ENCODE measurements around the gene ISX.
A peak's percentile ranks its signal among the peaks of the same experiment; 100 is the strongest.

The ISX gene

GRCh38 chr22:35051791-35052190 lies 14.2 kb upstream of the ISX start:
- no peak for DNase-seq

GRCh38 chr22:35053060-35053835 lies 12.7 kb upstream of the ISX start:
- DNase-seq, result no peak

GRCh38 chr22:35054064-35054463 lies 11.9 kb upstream of the ISX start:
- no peak for DNase-seq

GRCh38 chr22:35056486-35056885 lies 9.5 kb upstream of the ISX start:
- DNase-seq, result no peak

- no peak for DNase-seq
Observed at GRCh38 chr22:35057155-35057554, 8.8 kb upstream of the ISX start.

GRCh38 chr22:35059632-35060031 lies 6.3 kb upstream of the ISX start:
- DNase-seq, result no peak

- no peak for DNase-seq
Observed at GRCh38 chr22:35064664-35065063, 1.3 kb upstream of the ISX start.

- DNase-seq, result no peak
Observed at GRCh38 chr22:35065183-35065582, 775 bp upstream of the ISX start.

DNA sequence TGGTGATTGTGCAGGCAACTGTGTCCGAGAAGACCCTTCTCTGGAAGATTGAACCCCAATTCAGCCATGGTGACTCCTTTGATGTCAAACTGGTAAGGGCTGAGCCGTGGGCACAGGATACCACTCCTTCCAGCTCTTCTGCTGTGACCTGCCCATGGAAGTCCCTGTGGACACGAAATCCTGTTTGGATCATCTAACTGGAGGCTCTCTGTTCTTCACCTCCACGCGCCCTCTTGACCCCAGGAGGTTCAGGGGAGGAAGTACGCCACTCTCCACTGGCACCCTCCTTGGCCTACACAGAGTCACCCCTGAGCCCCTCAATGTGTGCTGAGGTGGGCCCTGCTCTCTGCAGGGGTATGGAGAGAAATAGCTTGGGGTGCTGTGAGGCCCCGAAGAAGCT lies 810 bp downstream of the ISX start:
- DNase-seq, result no peak

- peak in 2 of 58 donors; percentile 6 to 8 for DNase-seq
Observed at GRCh38 chr22:35069541-35069940, 3.6 kb downstream of the ISX start.

DNA sequence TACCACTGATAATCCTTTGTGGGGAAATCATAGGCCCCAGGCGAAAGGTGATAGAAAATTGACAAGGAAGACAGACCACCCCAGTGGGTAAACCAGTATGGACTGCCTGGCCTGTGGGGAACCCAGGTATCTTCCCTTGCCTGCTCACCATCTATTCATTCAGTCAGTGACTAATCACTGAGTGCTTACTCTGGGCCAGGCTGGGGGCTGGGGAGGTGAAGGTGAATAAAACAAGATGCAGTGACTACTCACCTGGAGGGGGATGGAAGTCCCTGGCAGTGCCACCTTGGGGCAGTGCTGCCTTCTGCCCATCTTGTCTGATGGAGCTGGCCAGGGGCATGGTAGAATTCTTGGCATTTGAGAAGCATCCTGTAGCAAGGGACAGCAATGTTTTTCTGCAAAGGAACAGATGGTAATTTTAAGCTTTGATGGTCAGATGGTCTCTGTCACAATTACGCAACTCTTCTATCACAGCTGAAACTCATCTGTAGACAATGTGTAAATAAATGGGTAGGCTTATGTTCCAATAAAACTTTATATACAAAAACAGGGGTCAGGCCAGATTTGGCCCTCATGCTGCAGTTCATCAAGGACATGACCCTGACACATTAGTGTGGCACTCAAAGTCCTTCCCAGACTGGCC lies 4.6 kb downstream of the ISX start:
- peak in 1 of 58 donors; percentile 9 for DNase-seq

DNA sequence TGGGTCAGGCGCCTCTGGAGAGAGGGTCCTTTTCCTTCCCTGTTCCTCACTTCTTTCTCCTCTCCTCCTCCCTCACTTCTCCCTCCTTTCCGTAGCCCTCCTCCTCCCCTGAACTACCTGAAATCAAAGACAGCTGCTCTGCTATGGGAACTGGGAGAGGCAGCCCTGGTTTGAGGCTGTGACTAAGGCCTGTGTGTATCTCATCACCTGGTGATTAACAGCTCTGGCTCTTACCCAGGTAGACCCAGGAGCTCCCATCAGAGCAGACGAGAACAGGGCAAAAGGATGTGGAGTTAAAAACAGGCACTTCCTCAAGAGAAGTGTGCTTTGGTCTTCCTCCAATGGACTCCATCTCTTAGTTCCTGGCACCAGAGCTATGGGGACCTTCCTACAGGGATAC lies 5.8 kb downstream of the ISX start:
- DNase-seq, result no peak

DNA sequence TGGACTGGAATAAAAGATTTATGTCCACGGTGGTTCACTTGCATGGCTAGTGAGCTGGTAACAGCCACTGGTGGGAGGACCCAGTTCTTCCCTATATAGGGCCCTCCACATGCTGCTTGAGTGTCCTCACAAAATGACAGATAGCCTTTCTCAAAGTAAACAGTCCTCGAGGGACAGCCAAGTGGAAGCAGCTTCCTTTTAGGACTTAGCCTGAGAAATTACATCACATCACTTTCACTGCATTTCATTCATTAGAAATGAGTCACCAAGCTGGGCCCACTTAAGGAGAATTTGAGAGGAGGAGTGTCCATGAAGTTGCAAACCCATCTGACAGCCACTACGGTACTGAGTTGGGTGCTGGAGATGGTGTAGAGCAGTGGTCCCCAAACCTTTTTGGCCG lies 7.0 kb downstream of the ISX start:
- DNase-seq, result no peak

DNA sequence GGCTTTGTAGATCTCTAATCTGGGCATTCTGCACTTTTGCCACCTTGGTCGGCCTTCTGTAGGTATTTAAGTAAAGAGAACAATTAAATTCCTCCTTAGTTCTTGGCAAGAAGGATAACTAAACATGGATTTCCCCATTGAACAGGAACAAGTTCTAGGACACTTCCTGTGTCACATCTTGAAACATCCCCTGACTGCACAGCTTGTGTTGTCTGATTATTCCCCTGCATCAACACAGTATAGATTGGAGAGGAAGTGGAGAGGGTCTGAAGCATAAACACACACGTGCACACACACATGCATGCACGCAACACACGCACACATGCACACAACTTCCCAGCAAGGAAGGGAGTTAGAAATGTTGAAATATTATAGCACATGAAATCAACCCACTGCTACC lies 8.6 kb downstream of the ISX start:
- DNase-seq, result no peak

DNA sequence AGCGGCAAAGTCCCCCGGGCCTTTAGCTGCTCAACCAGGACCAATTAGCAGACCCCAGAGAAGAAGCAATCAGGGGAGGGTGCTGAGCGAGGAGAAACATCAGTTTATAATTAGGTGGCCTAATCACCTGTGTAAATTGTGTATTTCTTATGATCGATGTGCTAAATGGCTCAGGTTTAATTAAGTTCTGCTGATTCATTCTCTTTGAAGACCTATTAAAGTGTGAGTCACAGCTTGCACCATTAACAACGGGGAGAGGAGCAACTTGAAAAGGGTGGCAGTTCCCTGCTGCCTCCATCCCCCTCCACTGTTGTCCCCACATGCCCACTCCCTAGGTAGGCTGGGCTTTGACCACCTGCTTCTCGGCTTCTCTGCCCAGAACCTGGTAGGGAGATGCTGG lies 10.7 kb downstream of the ISX start:
- no peak for DNase-seq

DNA sequence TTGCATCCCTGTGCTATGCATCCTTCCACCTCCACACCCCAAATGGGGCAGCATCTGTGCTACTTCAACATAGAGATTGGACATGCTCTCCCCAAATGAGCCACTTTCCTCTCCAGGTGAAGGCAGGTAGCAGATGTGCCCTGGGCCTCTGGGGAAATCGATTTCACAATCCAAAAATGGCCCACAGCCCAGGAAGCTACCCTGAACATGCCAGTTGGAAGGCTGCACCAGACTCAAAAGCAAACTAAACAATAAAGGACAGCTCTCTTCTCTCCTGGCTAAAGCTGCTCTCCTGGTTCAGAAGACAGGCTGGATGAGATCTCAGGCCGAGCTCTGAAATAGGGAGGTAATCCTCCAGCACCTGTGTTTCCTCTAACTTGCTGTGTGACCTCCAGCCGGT lies 19.7 kb downstream of the ISX start:
- DNase-seq, result no peak

DNA sequence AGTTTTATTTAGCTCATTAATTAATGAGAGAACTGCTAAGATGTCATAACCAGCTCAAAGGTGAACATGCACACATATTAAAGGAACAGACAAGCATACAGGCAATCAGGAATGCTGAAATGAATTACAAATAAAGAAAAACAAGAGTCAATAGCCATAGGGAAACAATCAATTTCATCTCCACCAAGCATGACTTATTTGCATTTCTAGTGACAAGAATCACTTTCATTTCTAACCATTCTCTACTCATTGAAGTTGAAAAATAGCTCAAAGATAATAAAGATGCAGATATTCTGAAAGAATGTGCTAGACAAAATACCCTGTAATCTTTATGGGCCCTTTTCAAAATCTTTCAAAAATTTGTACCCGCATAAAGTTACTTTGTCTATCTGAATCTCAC lies 23.2 kb downstream of the ISX start:
- DNase-seq, result no peak

GRCh38 chr22:35092406-35092805 lies 26.4 kb downstream of the ISX start:
- no peak for DNase-seq

GRCh38 chr22:35098921-35099320 lies 33.0 kb downstream of the ISX start:
- no peak for DNase-seq

DNA sequence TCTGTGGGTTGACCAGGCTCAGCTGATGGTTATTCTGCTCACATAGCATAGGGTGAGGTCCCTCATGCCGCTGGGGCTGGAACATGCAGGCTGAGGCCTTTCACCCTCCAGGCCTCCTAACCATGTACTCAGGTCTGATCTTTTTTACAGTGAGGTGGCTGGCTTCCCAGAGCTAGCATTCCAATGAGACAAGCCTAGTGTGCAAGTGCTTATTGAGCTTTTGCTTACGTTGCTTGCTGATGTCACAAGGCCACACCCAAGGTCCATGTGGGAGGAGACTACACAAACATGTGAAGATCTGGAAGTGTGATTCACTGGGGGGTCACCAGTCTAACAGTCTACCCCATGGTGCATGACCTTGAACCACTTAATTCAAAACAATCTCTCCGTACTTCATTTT lies 33.9 kb downstream of the ISX start:
- DNase-seq, result no peak

DNA sequence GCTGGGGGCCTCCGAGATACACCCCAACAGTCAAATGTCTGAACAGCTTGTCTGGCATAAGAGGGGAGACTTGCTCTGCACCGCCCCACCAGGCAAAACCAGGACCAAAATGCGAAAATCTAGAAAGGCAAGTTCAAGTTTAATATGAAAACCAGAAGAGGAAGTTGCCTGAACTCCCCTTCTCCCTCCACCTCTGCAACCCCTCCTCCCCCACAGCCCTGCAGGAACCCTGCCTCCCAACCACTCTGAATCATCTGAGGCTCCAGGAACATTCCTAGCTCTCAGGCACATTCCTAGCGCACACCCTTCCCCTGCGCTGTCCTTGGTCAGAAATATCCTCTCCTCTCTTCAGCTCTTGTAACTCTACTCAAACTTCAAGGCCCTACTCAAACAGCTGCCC lies 36.7 kb downstream of the ISX start:
- DNase-seq, result no peak

- DNase-seq, result no peak
Observed at GRCh38 chr22:35103761-35104160, 37.8 kb downstream of the ISX start.

- DNase-seq, result no peak
Observed at GRCh38 chr22:35104491-35104890, 38.5 kb downstream of the ISX start.
